Measurements from ENCODE around the gene TBRG1.
A peak's percentile ranks its signal among the peaks of the same experiment; 100 is the strongest.

TBRG1 gene

DNA sequence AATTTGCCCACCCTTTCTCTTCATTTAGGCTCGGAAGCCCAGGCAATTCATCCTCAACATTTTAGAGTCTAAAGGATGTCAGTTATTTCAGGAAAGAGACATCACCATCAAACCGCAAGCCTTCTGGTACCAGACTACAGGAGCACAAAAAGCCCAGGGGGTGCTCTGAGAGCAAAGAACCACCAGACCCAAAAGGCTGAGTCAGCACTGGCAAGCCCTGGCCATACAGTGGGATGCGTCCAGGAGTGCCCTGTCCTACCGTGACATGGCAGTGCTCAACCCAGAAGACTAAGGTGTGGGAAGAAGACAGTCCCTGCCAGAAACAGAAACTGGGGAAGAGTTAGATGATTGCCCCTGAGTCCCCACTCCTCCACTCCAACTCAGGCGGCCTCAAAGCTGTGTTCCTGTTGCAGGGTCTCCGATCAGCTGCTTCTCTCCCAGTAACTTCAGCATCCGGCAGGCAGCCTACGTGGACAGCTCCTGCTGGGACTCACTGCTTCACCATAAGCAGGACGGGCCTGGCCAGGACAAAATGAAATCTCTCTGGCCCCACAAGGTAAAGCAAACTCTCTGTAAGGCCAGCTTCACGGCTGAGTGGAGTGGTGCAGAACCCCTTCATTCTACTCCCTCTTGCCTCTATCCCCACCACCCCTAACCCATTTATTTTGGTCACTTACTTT, 10.0 kb upstream of the TBRG1 start:
- DNase-seq (ENCODE audit: low read depth in 2 of 2) = no peak

DNA sequence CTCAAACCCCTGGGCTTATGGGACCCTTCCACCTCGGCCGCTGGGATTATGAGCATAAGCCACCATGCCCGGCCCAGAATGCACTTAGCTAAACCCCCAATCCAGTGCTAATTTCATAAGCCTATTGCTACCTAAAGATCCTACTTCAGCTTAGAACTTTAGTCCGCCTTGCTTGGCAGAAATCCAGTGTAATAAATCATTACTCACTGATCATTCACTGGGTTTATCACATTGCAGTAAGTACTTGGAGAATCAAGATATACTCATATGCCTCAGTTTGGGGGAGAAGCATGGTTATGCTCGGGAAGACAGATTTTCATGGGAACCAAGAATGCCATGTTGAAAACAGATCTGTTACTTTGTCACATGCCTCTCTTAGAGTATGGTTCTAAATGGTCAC, 3.8 kb upstream of the TBRG1 start:
- no peak for DNase-seq (ENCODE audit: low read depth in 2 of 2)

DNA sequence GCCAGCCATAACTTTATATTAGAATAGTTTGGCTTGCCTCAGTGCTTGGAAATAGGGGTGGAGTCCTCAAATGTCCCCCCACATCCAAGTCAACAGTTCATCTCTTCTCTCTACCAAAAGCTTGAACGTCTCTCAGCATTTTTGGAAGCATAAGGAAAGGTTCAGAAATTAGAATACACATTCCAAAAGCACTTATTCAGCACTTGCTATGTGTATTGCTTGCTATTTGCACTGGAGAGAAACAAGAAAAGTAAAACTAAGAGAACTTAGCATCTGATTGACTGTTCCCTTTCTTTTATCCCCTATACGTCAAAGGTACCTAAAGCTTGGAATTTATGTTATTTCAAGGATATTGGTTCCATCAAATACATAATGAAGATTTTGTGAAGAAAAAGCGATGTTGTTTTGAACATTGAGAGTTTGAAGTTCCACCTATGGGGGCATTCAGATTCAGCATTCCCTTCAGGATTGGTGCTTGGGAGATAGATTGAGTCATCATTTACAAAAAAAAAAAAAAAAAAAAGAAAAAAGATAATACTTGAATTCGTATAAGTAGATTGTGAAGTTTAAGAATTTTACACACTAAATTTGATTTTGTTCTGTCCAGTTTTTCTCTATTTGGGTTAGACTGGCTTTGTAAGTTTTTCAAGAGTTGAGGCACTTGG, 1.3 kb downstream of the TBRG1 start:
- DNase-seq (ENCODE audit: low read depth in 2 of 2) = no peak

DNA sequence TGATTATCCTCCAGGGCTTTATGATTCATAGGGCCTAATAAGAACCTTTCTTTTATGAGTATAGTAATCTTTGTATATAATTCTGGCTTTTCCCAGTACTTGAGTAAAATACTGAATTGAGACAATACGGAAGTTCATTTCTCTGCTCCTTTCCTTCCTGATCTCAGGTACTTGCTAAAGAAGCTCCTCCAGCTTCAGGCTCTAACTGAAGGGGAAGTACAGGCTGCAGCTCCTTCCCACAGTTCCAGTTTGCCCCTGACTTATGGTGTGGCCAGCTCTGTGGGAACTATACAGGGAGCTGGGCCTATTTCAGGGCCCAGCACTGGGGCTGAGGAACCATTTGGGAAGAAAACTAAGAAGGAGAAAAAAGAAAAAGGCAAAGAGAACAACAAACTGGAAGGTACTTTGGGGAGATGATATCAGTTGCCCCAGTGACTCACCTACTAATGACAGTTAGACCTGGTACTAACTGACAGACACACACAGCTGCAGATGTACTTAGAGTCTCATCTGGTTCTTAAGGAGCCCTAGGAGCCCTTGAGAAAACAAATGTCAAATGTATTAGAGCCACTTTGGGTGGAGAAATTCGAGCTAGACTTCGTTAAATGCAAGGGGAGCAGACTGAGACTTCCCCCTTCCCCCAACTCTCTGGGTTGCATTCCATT, 3.0 kb downstream of the TBRG1 start:
- DNase-seq (ENCODE audit: low read depth in 2 of 2) = no peak

DNA sequence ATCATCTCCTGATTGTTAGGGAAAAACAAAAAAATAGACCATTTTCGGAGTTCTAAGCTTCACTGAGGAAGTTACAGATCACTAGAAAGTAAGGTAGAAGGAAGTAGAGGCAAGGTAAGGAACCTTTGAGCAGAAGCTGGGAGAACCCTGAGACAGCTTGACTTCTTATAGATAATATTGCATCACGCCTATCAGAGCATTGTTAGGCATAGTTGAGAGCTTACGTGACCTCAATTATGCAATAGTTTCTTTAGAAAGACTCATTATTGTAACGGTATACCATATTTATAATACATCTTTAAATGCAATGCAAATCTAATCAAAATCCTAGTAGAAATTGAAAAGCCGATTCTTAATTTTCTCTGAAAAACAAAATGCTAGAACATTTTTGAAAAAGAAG, 4.9 kb downstream of the TBRG1 start:
- DNase-seq (ENCODE audit: low read depth in 2 of 2) = no peak

DNA sequence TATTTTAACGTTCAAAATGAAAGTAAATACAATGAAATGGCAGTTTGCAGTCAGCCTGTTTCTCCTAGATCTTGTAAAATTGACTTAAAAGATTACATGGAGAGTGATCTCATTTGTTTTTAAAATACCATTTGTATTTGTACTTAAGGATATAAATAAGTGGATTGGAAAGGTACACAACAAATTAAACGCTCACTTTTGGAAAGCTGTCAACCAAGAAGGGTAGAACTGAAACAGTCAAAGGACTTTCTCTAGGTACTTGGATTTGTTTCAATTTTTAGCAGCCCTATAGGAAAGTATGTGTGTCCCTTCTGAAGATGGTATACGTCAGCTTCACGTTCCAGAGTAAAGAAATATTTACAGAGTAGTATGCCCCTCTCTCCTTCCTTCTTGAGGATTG, 7.3 kb downstream of the TBRG1 start:
- no peak for DNase-seq (ENCODE audit: low read depth in 2 of 2)

DNA sequence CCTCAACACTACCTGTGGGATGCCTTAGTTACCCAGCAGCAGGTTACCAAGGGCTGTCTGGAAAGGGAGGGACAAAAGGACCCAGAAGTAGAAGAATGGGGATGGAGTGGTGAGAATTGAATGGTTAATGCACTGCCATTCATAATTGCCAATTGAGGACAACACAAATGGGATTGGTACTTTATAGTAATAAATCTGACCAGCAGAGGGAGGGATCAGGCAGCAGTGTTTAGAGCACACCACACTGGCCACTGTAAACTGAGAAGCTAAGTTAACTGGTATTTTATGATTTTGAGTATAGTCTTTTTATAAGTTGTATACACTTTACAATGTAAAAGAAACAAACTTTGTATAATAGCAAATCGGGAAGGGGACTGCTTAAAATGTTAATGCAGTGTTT, 10.7 kb downstream of the TBRG1 start:
- DNase-seq (ENCODE audit: low read depth in 2 of 2) = no peak

DNA sequence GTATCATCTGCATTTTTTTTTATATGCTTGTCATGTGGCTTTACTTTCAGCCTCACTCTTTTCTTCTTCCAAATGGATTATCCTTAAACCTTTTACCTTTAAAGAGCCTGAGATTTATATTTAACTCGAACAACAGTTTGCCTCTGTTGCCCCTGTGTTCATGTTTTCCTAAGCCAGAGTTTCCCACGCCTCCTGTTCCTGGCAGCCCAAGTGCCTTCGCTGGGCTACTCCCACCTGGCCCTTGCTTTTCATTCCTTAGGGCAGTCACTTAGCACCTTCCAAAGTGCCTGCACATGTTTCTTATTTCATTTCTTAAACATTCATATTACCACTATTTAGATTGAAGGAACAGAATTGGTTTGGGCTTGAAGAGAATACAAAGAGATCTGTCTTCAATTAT, 13.3 kb downstream of the TBRG1 start:
- no peak for DNase-seq (ENCODE audit: low read depth in 2 of 2)

DNA sequence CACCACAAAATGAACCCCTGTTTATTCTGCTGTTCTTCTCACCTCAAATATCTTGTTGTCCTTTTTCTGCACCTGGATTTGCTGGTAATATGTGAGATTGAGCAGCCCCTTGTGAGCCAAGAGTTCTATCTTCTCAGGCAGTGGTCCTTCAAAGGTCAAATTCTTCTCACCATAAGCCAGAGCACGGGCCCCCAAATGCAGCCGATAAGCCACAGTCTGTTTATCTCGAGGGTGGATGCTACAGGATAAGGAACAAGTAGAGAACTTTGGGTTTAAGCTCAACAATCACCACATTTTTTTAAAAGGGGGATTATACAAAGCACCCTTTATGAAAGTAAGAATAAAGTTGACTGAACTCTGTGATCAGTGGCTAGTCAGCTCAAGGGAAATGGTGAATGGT, 15.8 kb downstream of the TBRG1 start:
- DNase-seq (ENCODE audit: low read depth in 2 of 2) = no peak

DNA sequence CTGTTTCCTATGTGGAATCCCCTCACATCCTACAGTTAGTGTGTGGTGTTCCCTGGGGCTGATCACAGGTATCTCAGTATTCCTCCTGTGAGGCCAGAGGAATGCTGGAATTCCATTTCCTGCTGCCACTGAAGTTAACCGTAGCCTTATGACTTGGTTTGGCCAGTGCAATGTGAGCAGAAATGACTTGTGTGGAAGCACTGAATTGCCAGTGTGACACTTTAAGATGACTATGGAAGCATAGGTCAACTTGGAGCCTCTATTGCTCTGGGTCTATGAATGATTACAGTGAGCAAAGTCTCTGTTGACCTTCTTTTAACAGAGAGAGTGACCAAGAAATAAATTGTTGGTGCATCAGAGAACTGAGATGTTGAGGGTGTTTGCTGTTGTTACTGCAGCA, 16.5 kb downstream of the TBRG1 start:
- DNase-seq (ENCODE audit: low read depth in 2 of 2) = no peak

DNA sequence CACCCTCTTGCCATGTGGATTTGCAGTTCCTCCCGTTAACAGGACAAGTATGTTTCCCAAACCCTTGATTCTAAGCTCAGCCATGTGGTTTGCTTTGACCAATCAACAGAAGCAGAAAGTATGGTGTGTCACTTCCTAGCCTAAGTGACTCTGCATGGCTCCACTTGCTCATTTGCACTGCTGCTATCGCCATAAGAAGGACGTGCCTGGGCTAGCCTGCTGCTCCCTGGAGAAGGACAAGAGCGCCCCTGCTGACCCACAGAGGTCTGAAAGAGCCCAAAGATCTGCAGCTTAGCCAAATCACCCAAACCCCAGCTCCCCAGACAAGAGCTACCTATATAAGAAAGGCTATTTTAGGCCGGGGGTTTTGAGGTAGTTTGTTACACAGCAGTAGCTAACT, 18.0 kb downstream of the TBRG1 start:
- DNase-seq (ENCODE audit: low read depth in 2 of 2) = no peak

DNA sequence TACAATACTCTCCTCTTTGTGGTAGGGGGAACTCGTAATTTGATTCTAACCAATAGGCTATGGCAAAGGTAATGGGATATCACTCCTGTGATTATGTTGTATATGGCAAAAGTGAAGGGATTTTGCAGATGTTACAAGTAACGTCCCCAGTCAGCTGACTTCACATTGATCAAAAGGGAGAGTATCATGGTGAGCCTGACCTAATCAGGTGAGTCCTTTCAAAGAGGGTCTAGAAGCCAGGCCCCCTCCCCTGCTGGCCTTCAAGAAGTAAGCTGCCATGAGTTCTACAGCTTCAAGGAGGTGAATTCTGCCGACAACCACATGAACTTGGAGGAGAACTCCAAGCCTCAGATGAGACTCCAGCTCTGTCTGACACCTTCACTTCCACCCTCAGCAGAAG, 20.0 kb downstream of the TBRG1 start:
- no peak for DNase-seq (ENCODE audit: low read depth in 2 of 2)

DNA sequence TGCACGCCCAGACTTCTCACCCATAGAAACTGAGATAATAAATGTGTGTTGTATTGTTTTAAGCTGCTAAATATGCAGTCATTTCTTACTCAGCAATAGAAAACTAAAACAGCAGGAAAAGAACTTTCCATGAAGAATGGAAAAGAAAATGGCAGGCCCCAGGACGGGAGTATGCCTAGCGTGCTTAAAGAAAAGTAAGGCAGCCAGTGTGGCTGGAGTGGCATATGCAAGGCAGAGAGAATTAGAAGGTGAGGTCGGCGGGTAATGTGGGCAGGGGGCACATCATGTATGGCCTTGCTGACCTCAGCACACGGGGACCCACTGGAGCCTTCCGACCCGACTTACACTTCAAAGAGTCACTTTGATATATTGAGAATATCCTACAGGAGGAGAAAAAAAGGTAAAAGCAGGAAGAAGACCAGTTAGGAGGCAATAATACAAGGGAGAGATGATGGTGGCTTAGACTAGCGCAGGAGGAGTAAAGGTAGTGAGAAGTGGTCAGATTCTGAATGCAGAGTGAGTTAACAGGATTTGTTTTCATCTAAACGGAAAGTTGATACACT, 20.5 kb downstream of the TBRG1 start:
- no peak for DNase-seq (ENCODE audit: low read depth in 2 of 2)

DNA sequence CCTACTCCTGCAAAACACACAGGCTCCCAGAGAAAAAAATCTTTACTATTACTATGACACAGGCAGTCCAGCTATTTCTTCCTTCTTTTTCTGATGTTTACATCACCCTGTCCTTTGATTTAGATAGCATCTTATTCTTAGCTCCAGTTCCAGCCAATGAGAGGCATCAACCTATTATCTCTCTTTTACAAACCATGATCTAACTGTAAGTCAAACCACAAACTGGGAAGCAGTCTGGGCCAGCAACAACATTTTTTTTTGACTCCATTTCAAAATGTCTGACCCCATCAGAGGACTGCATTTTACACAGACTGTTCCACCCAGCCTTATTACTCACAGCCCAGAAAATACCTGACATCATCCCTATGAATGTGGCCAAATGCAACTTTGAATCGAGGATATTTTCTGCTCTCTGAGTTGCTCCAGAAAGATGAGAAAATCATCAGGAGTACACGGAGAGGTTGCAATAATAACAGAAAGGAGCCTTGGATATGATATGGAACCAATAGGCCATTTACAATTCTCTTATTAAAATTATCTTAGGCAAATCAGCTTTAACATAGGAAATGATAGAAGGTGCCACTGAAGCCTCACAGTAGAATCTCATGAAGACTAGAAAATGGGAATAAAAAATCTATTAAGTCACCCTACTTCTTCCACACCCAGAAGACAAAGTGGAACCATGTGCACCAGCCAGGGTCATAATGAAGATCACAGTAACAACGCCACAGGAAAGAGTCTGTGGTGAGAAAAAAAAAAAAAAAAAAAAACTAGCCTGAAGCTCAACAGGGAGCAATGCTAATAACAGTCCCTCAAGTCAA, 21.2 kb downstream of the TBRG1 start:
- peak; percentile 52 to 57 for DNase-seq (ENCODE audit: low read depth in 2 of 2)

DNA sequence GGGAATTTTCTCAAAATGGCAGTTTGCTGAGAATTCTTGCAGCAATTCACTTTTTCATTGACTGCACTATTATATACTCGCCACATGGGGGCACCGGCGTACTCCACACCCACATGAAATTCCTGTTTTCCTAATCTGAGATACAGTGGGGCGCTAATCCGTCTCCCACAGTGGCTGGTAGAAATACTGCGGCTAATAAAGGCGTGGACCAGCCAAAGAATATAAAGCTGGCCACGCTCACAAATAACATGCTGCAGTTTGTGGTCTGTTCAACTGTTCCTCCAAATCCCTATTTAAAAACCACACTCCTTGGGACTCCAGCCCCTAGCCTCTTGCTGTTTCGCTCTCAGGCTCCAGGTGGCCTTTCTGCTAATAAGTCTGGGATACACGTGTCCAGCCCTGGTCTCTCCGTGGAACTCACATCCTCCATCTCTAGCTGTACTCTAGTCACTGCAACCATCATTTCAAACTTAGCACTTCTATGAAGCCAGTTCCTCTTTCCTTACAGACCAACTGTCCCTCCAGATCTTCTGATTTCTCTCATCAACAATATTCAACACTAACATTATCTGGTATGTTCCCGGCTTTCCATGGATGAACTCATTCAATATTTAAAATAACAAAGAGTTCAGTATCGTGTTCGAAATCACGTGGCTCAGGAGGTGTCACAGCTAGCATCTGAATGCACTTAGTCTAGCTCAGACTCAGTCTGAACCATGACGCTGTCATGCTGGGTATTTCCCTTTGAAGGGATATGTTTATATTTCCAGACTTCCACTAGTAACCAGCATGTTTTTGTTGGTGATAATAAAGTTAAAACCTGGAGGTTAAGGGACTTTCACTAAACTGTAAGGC, 22.0 kb downstream of the TBRG1 start:
- peak; percentile 47 to 53 for DNase-seq (ENCODE audit: low read depth in 2 of 2)

DNA sequence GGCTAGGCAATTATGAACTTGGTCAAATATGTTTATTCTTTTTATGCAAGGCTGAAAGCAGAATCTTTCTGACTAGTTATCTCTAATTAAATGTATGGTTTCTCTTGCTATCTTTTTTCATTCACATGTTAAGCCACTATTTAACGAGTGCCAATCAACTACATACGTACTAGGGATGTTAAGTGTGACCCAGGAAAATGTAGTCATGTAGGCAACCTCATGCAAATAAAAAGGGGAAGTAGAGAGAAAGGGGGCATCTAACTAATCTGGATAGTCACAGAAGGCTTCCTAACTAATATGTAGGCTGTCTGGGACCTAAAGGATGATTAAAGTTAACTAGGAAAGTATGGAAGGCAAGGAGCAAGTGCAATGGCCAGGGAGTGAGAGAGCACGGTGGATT, 23.5 kb downstream of the TBRG1 start:
- DNase-seq (ENCODE audit: low read depth in 2 of 2) = no peak

DNA sequence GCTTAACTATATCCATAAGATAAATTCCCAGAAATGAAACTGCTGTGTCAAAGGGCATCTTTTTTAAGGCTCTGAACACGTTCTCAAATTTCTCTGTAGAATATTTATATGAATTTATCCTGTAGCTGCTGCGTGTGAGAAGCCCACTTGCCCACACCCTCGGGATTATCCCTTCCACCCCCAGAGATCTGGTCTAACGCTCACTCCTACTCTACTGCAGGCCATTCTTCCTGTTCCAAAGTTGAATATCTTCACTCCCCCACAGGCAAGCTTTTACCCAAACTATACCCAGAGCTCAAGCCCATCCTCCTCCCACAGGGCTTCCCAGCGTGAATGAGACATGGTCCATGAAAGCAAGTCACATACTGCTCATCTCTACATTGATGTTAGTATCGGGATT, 25.9 kb downstream of the TBRG1 start:
- DNase-seq (ENCODE audit: low read depth in 2 of 2) = no peak

DNA sequence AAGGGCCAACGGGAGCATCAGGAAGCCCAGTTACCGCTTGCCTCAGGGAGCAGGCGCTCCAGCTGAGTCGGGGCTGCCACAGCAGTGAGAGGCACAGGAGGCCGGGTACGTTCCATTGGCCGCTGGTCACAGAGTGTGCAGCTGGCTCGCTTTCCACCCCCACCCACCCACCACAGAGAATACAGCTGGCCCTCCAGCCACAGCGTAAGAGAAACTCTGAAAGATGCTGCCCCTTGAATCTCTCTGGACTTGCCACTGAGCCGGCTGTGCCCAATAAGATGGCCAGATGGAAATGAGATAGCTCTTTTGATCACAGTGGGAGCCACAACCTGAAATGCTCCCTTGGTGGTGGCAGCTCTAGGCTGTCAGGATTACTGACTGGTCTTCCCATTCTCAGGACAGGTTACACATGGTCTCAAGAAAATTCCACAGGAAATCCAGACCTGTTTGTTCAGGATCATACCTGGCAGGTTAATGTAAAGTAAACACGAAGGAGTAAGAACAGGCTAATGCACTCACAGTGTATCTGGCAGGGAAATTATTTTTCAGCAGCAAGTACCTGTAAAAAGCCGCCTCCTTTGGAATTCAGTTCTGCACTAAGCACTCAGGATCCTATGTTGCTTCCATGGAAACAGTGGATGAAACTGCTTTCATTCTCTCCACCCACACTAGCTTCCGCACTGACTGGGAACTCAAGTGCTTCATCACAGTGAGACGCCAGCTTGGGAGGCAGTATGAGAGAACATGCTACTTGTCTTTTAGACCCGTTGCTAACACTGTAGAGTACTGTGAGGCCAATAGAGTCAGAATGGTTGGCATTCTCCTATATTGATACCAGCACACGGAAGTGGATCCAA, 34.3 kb downstream of the TBRG1 start:
- no peak for DNase-seq (ENCODE audit: low read depth in 2 of 2)

DNA sequence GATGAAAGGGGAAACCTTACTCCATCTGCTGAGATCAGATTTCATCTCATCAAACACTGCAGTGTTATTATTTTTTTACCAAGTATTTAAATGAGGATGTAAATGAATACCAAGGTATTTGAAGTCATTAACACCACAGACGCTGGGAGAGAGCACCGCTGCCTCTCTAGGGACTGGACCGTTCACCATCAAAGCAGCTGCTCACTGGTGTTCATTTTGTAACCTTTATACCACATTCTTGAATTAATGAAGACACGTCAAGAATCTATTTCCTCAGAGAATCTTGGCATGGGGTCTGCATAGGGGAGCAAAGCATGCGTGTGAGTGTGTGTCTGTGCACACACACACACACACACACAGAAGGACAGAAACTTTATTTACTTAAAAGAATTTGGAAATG, 35.2 kb downstream of the TBRG1 start:
- DNase-seq (ENCODE audit: low read depth in 2 of 2) = peak in 1 of 2 experiments; percentile 17

DNA sequence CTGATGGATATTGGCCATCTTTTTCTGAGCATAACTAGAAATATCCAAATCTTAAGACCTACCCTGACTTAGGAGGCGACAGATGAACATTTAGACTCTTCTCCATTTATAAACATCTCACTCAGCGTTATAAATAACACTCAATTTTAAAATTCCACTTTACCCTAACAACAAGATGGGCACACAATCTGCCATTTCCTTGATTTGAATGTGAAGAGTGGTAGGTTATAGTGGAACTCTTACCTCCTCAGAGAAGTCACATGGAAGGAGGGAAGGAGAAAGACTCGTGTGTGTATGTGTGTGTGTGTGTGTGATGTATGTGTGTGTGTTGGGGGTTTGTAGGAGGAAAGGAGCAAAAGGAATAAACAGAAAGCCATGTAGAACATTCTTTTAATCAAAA, 35.8 kb downstream of the TBRG1 start:
- DNase-seq (ENCODE audit: low read depth in 2 of 2) = no peak
